GM23338 (cell line): ENCODE measurements around the gene FHAD1. TPM values are rescaled to one million over a fixed set of nuclear protein-coding genes. Genes with fewer than 3 reads are reported as not detected.

ENCODE experiments used
- ATAC-seq: fragments of 200-7000 bp; cut with Tn5 transposase; 3 replicates; pipeline ENCODE4 v1.9.1; 2020
- DNase-seq: peaks from one replicate; pipeline ENCODE4 v3.0.0-alpha.2; 2015; ENCODE audit warnings: low spot score
- H2AFZ ChIP-seq: fragments of 200-600 bp; sonication (generic); 2 replicates; pipeline ENCODE4 v1.8.0; 2016; ENCODE audit warnings: antibody characterized with exemption, mild to moderate bottlenecking, moderate library complexity
- H3F3A ChIP-seq: fragments of 200-600 bp; sonication (generic); replicated peaks from 2 replicates; pipeline ENCODE4 v1.8.0; 2017; ENCODE audit warnings: antibody characterized with exemption, mixed run types, low read depth
- H3K27ac ChIP-seq: fragments of 200-600 bp; sonication (generic); 2 replicates; pipeline ENCODE4 v1.6.1; 2016; ENCODE audit warnings: low read depth
- H3K27me3 ChIP-seq: fragments of 200-600 bp; sonication (generic); 2 replicates; pipeline ENCODE4 v1.8.0; 2016; ENCODE audit warnings: mild to moderate bottlenecking, mixed run types, moderate library complexity; ENCODE audit not compliant: insufficient read depth
- H3K36me3 ChIP-seq: fragments of 200-600 bp; sonication (generic); 2 replicates; pipeline ENCODE4 v1.8.0; 2016; ENCODE audit warnings: mild to moderate bottlenecking; ENCODE audit not compliant: insufficient read depth
- H3K4me1 ChIP-seq: fragments of 200-600 bp; sonication (generic); 2 replicates; pipeline ENCODE4 v1.8.0; 2016; ENCODE audit warnings: mild to moderate bottlenecking, moderate library complexity; ENCODE audit not compliant: insufficient read depth
- H3K4me2 ChIP-seq: fragments of 200-600 bp; sonication (generic); 2 replicates; pipeline ENCODE4 v1.7.1; 2017; ENCODE audit warnings: mixed run types
- H3K4me3 ChIP-seq: fragments of 200-600 bp; sonication (generic); 2 replicates; pipeline ENCODE4 v1.6.1; 2016; ENCODE audit warnings: mixed run types
- H3K79me2 ChIP-seq: fragments of 200-600 bp; sonication (generic); replicated peaks from 2 replicates; pipeline ENCODE4 v1.8.0; 2017; ENCODE audit warnings: mild to moderate bottlenecking; ENCODE audit not compliant: insufficient read depth
- H3K9me2 ChIP-seq: fragments of 200-600 bp; sonication (generic); 2 replicates; pipeline ENCODE4 v1.8.0; 2017; ENCODE audit not compliant: insufficient read depth
- H4K20me1 ChIP-seq: fragments of 200-600 bp; sonication (generic); replicated peaks from 2 replicates; pipeline ENCODE4 v1.8.0; 2017; ENCODE audit warnings: mild to moderate bottlenecking; ENCODE audit not compliant: insufficient read depth
- H3K27ac Mint-ChIP-seq: 2 replicates; pipeline ENCODE4 v1.8.0; 2020; ENCODE audit warnings: inconsistent platforms, mild to moderate bottlenecking, moderate library complexity, mixed read lengths
- H3K27me3 Mint-ChIP-seq: 3 replicates; pipeline ENCODE4 v1.8.0; 2022; ENCODE audit warnings: low read depth, mild to moderate bottlenecking, moderate library complexity, mixed read lengths, inconsistent platforms; ENCODE audit not compliant: insufficient read depth, poor library complexity
- H3K36me3 Mint-ChIP-seq: 3 replicates; pipeline ENCODE4 v1.8.0; 2021; ENCODE audit warnings: low read depth, mild to moderate bottlenecking, inconsistent platforms, moderate library complexity, mixed read lengths
- H3K4me1 Mint-ChIP-seq: 3 replicates; pipeline ENCODE4 v1.8.0; 2020; ENCODE audit warnings: mild to moderate bottlenecking, inconsistent platforms, mixed read lengths
- H3K4me3 Mint-ChIP-seq: 3 replicates; pipeline ENCODE4 v1.8.0; 2021; ENCODE audit warnings: moderate library complexity, mild to moderate bottlenecking, inconsistent platforms, mixed read lengths
- H3K9me3 Mint-ChIP-seq: 3 replicates; pipeline ENCODE4 v1.8.0; 2020; ENCODE audit warnings: moderate library complexity, mild to moderate bottlenecking, inconsistent platforms, mixed read lengths
- CREB1 ChIP-seq: fragments of 250-450 bp; sonication (Bioruptor Pico); IDR thresholded peaks from 2 replicates; pipeline ENCODE4 v1.5.0; 2020; ENCODE audit warnings: low read depth, mild to moderate bottlenecking, moderate library complexity
- EZH2 ChIP-seq: fragments of 200-600 bp; sonication (generic); IDR thresholded peaks from one replicate; pipeline ENCODE4 v1.8.0; 2017; ENCODE audit warnings: antibody characterized with exemption, mild to moderate bottlenecking, low read depth; ENCODE audit not compliant: unreplicated experiment
- EZH2phosphoT487 ChIP-seq: fragments of 200-600 bp; sonication (generic); IDR thresholded peaks from one replicate; pipeline ENCODE4 v1.8.1; 2018; ENCODE audit warnings: antibody characterized with exemption; ENCODE audit not compliant: unreplicated experiment
- JUNB ChIP-seq: IDR thresholded peaks from one replicate; pipeline ENCODE4 v1.6.1; 2016; ENCODE audit warnings: antibody characterized with exemption; ENCODE audit not compliant: unreplicated experiment
- NANOG ChIP-seq: IDR thresholded peaks from 2 replicates; pipeline ENCODE4 v1.6.1; 2016; ENCODE audit warnings: antibody characterized with exemption, borderline replicate concordance
- POLR2AphosphoS5 ChIP-seq: IDR thresholded peaks from 2 replicates; pipeline ENCODE4 v1.6.1; 2016; ENCODE audit warnings: antibody characterized with exemption, low read depth
- STAT1 ChIP-seq: IDR thresholded peaks from one replicate; pipeline ENCODE4 v1.6.1; 2016; ENCODE audit warnings: antibody characterized with exemption; ENCODE audit not compliant: unreplicated experiment
- ZNF114 ChIP-seq: fragments of 250-450 bp; sonication (Bioruptor Pico); IDR thresholded peaks from 2 replicates; pipeline ENCODE4 v1.5.0; 2020; ENCODE audit warnings: mild to moderate bottlenecking, moderate library complexity
- ZNF331 ChIP-seq: fragments of 250-450 bp; sonication (Bioruptor Pico); IDR thresholded peaks from 2 replicates; pipeline ENCODE4 v1.5.0; 2020; ENCODE audit warnings: low read depth, mild to moderate bottlenecking, moderate library complexity
- polyA plus RNA-seq: library from polyadenylated mRNA; unstranded; fragments of >200 nt; fragmentation: Nextera tagmentation; extraction: Ambion mirVana; gene quantifications from 2 replicates; pipeline ENCODE4 v1.2.1, GENCODE V29; 2016
- total RNA-seq: library from RNA; depleted of rRNA; stranded (reverse); fragments of >200 nt; shearing (Covaris generic); gene quantifications from 2 replicates; pipeline ENCODE4 v1.2.3, GENCODE V29; 2014
- TF ChIP-seq, protein P1 (sequence below): IDR thresholded peaks from 2 replicates; pipeline ENCODE4 v1.6.1; 2016; ENCODE audit warnings: antibody characterized with exemption
- TF ChIP-seq, protein P2 (sequence below), 2 experiments: fragments of 200-600 bp in 1 of 2; sonication (generic) in 1 of 2; conservative IDR thresholded peaks; 2 replicates each; pipeline versions ENCODE4 v1.5.1 to v1.6.1; 2016 to 2017; ENCODE audit warnings: antibody characterized with exemption in 2 of 2, low read depth in 2 of 2, mild to moderate bottlenecking in 2 of 2, moderate library complexity in 1 of 2
- TF ChIP-seq, protein P3 (sequence below): IDR thresholded peaks from one replicate; pipeline ENCODE4 v1.6.1; 2018; ENCODE audit warnings: antibody characterized with exemption; ENCODE audit not compliant: unreplicated experiment
- TF ChIP-seq, protein P4 (sequence below): fragments of 250-450 bp; sonication (Bioruptor Pico); IDR thresholded peaks from 2 replicates; pipeline ENCODE4 v1.5.0; 2020; ENCODE audit warnings: mild to moderate bottlenecking, moderate library complexity

FHAD1 gene
- total and polyA plus RNA-seq, 2 experiments from 2014 or later: 1.8 to 3.3 TPM

DNA sequence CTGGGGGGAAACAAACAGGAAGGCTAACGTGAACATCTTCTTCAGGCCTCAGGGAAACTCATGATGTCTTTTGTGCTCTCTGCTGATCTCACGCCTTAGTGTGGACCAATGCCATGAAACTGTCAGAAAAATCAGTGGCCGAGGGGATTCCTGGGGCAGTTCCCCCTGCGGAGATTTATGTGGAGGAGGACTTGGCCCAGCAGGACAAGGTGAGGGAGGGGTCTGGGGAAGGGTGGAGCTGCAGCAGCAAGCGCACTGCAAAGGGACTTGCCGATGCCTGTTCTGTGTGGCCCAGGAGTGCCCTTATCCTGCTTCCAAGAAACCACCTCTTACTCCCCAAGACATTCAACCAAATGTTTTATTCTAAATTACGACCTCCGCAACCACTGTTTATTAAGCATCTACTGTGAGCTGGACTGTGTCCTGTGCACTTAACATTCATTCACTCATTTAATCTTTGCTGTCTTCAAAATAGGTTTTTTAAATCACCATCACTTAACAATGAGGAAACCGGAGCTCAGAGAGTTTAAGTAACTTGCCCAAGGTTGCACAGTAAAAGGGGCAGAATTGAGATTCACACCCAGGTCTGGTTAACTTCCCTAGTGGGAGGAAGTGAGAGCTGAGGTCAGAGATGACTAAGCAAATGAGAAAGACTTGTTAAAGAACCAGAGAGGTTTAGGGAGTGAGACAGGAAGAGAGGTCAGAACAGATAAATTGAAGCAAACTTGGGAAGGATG, 49.7 kb downstream of the FHAD1 start:
- peaks cover 2% of the 10 kb centered on the region; the same call in 1 of the 3 replicates for H3K4me1 Mint-ChIP-seq
- H3K27ac Mint-ChIP-seq: no peak overlapping the region
- peaks cover 4% of the 10 kb centered on the region; the same call in 1 of the 3 replicates for H3K36me3 Mint-ChIP-seq
- no peak overlapping the region for H3K4me3 Mint-ChIP-seq
- H3K36me3 ChIP-seq: no peaks in the 10 kb centered on the region; the same call in 1 of the 2 replicates
- H3K79me2 ChIP-seq: no peaks in the 10 kb centered on the region
- DNase-seq (no peak), ATAC-seq (peak; percentile 65)
- H3K27ac ChIP-seq: no peak overlapping the region
- H3K27me3 ChIP-seq: no peaks in the 10 kb centered on the region
- H4K20me1 ChIP-seq: no peaks in the 10 kb centered on the region
- H3K4me1 ChIP-seq: no peaks in the 10 kb centered on the region
- no peak overlapping the region for H3K4me3 ChIP-seq
- H3K9me3 Mint-ChIP-seq: peaks cover 10% of the 10 kb centered on the region; the same call in 2 of the 3 replicates
- no peaks in the 10 kb centered on the region for H3F3A ChIP-seq
- TF ChIP-seq EZH2 (no peak), CREB1 (CRISPR knock-in tag) (no peak), EZH2phosphoT487 (no peak), NANOG (no peak), POLR2AphosphoS5 (no peak), JUNB (no peak), ZNF114 (CRISPR knock-in tag) (no peak), STAT1 (no peak), ZNF331 (CRISPR knock-in tag) (no peak)
- TF ChIP-seq, protein P1, sequence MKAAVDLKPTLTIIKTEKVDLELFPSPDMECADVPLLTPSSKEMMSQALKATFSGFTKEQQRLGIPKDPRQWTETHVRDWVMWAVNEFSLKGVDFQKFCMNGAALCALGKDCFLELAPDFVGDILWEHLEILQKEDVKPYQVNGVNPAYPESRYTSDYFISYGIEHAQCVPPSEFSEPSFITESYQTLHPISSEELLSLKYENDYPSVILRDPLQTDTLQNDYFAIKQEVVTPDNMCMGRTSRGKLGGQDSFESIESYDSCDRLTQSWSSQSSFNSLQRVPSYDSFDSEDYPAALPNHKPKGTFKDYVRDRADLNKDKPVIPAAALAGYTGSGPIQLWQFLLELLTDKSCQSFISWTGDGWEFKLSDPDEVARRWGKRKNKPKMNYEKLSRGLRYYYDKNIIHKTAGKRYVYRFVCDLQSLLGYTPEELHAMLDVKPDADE: no peak
- TF ChIP-seq, protein P2, sequence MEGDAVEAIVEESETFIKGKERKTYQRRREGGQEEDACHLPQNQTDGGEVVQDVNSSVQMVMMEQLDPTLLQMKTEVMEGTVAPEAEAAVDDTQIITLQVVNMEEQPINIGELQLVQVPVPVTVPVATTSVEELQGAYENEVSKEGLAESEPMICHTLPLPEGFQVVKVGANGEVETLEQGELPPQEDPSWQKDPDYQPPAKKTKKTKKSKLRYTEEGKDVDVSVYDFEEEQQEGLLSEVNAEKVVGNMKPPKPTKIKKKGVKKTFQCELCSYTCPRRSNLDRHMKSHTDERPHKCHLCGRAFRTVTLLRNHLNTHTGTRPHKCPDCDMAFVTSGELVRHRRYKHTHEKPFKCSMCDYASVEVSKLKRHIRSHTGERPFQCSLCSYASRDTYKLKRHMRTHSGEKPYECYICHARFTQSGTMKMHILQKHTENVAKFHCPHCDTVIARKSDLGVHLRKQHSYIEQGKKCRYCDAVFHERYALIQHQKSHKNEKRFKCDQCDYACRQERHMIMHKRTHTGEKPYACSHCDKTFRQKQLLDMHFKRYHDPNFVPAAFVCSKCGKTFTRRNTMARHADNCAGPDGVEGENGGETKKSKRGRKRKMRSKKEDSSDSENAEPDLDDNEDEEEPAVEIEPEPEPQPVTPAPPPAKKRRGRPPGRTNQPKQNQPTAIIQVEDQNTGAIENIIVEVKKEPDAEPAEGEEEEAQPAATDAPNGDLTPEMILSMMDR (conservative IDR thresholded peaks at IDR 0.05; ENCODE audit: low read depth in 2 of 2): no peak
- TF ChIP-seq, protein P3, sequence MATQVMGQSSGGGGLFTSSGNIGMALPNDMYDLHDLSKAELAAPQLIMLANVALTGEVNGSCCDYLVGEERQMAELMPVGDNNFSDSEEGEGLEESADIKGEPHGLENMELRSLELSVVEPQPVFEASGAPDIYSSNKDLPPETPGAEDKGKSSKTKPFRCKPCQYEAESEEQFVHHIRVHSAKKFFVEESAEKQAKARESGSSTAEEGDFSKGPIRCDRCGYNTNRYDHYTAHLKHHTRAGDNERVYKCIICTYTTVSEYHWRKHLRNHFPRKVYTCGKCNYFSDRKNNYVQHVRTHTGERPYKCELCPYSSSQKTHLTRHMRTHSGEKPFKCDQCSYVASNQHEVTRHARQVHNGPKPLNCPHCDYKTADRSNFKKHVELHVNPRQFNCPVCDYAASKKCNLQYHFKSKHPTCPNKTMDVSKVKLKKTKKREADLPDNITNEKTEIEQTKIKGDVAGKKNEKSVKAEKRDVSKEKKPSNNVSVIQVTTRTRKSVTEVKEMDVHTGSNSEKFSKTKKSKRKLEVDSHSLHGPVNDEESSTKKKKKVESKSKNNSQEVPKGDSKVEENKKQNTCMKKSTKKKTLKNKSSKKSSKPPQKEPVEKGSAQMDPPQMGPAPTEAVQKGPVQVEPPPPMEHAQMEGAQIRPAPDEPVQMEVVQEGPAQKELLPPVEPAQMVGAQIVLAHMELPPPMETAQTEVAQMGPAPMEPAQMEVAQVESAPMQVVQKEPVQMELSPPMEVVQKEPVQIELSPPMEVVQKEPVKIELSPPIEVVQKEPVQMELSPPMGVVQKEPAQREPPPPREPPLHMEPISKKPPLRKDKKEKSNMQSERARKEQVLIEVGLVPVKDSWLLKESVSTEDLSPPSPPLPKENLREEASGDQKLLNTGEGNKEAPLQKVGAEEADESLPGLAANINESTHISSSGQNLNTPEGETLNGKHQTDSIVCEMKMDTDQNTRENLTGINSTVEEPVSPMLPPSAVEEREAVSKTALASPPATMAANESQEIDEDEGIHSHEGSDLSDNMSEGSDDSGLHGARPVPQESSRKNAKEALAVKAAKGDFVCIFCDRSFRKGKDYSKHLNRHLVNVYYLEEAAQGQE: no peak
- TF ChIP-seq, protein P4, sequence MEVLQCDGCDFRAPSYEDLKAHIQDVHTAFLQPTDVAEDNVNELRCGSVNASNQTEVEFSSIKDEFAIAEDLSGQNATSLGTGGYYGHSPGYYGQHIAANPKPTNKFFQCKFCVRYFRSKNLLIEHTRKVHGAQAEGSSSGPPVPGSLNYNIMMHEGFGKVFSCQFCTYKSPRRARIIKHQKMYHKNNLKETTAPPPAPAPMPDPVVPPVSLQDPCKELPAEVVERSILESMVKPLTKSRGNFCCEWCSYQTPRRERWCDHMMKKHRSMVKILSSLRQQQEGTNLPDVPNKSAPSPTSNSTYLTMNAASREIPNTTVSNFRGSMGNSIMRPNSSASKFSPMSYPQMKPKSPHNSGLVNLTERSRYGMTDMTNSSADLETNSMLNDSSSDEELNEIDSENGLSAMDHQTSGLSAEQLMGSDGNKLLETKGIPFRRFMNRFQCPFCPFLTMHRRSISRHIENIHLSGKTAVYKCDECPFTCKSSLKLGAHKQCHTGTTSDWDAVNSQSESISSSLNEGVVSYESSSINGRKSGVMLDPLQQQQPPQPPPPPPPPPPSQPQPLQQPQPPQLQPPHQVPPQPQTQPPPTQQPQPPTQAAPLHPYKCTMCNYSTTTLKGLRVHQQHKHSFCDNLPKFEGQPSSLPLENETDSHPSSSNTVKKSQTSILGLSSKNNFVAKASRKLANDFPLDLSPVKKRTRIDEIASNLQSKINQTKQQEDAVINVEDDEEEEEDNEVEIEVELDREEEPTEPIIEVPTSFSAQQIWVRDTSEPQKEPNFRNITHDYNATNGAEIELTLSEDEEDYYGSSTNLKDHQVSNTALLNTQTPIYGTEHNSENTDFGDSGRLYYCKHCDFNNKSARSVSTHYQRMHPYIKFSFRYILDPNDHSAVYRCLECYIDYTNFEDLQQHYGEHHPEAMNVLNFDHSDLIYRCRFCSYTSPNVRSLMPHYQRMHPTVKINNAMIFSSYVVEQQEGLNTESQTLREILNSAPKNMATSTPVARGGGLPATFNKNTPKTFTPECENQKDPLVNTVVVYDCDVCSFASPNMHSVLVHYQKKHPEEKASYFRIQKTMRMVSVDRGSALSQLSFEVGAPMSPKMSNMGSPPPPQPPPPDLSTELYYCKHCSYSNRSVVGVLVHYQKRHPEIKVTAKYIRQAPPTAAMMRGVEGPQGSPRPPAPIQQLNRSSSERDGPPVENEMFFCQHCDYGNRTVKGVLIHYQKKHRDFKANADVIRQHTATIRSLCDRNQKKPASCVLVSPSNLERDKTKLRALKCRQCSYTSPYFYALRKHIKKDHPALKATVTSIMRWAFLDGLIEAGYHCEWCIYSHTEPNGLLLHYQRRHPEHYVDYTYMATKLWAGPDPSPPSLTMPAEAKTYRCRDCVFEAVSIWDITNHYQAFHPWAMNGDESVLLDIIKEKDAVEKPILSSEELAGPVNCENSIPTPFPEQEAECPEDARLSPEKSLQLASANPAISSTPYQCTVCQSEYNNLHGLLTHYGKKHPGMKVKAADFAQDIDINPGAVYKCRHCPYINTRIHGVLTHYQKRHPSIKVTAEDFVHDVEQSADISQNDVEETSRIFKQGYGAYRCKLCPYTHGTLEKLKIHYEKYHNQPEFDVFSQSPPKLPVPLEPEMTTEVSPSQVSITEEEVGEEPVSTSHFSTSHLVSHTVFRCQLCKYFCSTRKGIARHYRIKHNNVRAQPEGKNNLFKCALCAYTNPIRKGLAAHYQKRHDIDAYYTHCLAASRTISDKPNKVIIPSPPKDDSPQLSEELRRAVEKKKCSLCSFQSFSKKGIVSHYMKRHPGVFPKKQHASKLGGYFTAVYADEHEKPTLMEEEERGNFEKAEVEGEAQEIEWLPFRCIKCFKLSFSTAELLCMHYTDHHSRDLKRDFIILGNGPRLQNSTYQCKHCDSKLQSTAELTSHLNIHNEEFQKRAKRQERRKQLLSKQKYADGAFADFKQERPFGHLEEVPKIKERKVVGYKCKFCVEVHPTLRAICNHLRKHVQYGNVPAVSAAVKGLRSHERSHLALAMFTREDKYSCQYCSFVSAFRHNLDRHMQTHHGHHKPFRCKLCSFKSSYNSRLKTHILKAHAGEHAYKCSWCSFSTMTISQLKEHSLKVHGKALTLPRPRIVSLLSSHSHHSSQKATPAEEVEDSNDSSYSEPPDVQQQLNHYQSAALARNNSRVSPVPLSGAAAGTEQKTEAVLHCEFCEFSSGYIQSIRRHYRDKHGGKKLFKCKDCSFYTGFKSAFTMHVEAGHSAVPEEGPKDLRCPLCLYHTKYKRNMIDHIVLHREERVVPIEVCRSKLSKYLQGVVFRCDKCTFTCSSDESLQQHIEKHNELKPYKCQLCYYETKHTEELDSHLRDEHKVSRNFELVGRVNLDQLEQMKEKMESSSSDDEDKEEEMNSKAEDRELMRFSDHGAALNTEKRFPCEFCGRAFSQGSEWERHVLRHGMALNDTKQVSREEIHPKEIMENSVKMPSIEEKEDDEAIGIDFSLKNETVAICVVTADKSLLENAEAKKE (CRISPR knock-in tag): no peak
- H3K27me3 Mint-ChIP-seq: peaks cover 2% of the 10 kb centered on the region
- H3K9me2 ChIP-seq: no peaks in the 10 kb centered on the region; the same call in 1 of the 2 replicates
- H3K4me2 ChIP-seq: no peak overlapping the region
- H2AFZ ChIP-seq: no peak overlapping the region
